NCI-H446 (cell line): ENCODE results near the gene LGALS8.

Experiments
- DNase-seq, 2 experiments: peaks; one replicate each; lab custom pipeline; 2025; lab: John Stamatoyannopoulos, UW

LGALS8 gene

DNA sequence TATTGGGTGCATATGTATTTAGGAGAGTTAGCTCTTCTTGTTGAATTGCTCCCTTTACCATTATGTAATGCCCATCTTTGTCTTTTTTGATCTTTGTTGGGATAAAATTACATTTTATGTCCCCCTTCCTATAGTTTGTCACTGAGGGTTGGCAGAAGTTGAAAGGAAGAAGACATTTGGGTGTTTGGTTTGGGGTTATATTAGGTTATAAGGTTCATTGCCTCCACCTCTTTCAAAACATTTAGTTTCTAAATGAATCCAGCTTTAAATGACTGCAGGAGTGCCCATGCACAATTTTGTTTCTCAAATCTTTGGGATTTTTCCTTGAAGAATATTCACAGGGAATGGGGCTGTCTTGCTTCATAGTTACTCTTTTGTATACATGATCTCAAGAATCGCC is 14.6 kb upstream of the LGALS8 start:
- DNase-seq = no peak

- DNase-seq = no peak
Measured at GRCh38 chr1:236509647-236510401, 14.0 kb upstream of the LGALS8 start.

GRCh38 chr1:236511735-236512418 is 11.9 kb upstream of the LGALS8 start:
- DNase-seq = no peak

DNA sequence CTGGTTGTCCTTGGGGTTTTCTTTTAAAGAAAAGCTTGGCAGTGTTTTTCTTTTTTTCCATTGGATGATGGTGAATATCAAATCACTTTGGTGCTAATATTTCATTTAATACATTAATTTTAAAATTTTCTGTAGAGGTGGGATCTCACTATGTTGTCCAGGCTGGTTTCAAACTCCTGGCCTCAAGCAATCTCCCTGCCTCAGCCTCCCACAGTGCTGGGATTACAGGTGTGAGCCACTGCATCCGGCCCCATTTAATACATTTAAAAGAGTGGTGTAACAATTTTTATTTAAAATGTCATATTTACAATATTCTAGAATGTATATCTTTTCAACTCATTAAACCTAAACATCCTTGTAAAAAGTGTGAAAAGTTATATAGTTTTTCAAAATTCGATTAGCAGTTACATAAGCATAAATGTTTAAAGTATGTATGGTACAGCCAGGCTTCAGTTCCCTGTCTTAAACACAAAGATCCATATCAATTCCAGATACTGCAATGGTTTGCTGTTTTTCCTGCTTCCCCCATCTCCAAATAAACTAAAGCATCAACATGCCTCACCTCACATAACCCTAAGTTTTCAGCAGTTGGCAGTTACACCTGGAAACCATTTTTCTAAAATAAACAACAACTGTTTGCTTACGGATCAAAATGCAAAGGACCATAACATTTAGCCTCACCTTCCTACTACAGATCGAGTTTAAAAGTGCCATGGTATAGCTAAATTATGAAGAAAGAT is 8.9 kb upstream of the LGALS8 start:
- no peak for DNase-seq

- DNase-seq = no peak
Measured at GRCh38 chr1:236515443-236515958, 8.3 kb upstream of the LGALS8 start.

- DNase-seq = no peak
Measured at GRCh38 chr1:236516929-236517704, 6.7 kb upstream of the LGALS8 start.

GRCh38 chr1:236518322-236518721 is 5.5 kb upstream of the LGALS8 start:
- DNase-seq = no peak

DNA sequence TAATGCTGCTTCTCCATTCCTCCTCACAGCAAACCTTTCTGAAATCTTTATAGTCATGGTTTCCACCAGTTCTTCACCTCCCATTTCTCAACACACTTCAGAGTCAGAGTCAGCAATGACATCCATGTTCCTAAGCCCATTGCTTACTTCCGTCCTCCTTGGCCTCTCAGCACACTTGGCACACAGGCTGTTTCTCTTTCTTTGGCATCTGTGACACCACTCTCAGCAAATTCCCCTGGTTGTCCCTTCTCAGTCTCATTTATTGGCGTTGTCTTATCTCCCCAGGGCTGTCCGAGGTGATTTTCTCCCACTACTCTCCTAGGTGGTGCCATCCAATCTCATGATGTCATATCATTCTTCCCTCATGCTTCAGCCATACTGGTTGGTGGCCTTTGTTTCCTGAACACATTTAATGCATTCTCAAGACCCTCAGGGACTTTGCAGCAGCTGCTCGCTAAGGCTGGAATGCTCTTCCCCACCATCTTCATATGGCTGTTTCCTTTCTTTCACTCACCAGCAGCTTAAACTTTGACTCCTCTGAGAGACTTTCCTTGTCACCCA is 3.3 kb upstream of the LGALS8 start:
- DNase-seq = no peak

DNA sequence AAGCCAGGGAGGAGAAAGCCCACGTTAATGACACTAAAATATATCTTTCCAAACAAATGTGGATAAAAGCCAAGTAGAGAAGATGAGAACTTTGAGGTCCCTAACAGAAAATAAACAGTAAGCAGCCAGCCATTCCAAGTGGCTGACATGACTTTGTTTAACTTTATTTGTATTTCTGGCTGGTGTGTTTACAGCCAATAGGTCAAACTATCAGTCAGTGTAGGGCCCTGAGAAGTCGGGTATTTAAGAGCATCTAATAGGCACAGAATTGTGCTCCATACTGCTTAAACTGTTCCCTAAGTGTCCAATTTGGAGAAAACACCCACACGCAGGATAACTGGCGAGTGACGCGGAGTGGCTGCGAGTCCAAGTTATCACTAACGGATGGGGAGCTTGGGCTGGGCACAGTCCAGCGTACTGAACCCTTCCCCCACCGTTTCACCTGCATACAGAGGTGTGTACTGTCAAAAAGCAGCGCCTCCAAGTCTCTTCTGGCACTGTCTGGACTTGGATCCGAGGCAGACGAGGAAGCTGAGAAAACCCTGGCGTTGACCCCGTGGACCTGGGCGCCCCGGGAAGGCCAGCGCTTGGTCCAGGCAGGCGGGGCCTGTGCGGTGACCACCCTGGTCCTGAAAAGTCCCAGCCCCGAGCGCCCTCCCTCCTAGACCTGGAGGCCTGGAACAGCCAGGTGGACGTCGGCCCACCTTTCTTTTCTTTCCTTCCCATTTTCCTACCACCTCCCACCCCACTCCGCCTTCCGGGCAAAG is 662 bp upstream of the LGALS8 start:
- no peak for DNase-seq

- DNase-seq = no peak
Measured at GRCh38 chr1:236524142-236524894, 536 bp downstream of the LGALS8 start.

GRCh38 chr1:236524895-236525184 is 1.1 kb downstream of the LGALS8 start:
- no peak for DNase-seq

DNA sequence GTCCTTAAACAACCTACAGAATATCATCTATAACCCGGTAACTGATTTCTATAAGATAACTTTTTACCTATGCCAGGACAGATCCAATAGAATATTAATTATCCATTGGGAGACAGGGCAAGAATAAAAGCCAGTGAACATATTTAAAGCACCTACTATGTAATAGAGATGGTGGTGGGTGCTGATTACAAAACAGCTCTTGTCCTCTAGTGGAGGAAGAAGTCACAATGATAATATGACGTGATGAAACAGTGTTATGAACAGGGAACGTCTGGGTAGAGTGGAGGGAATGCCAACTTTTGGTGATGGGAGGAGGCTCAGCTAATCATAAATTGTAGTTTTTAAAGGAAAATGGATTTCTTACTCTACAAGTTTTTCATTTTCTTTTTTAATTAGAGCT is 2.3 kb downstream of the LGALS8 start:
- DNase-seq = no peak

- no peak for DNase-seq
Measured at GRCh38 chr1:236530286-236530685, 6.5 kb downstream of the LGALS8 start.

GRCh38 chr1:236530959-236531358 is 7.2 kb downstream of the LGALS8 start:
- no peak for DNase-seq

- no peak for DNase-seq
Measured at GRCh38 chr1:236532850-236533249, 9.1 kb downstream of the LGALS8 start.

DNA sequence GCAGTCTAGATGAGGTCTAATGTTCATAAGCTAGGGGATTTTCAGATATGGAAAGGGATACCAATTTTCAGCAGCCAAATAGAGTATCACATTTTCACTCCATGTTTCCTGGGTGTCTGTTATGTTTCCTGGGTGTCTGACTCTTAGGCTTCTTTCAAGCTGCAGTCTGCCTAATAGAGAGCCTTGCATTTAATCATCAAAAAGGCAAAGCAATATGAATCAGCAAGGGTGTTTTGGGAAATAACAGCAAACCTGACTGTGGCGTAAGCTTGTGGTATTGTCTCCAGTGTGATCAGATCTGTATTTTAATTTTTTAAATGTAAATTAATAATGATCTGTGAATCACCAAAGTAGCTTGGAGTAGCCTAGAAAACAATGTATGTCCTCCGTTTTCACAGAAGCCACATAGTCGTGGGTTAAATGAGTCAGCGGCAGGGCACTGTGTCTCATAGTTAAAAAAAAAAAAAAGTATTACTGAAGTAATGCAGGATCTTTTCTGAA is 10.4 kb downstream of the LGALS8 start:
- no peak for DNase-seq

DNA sequence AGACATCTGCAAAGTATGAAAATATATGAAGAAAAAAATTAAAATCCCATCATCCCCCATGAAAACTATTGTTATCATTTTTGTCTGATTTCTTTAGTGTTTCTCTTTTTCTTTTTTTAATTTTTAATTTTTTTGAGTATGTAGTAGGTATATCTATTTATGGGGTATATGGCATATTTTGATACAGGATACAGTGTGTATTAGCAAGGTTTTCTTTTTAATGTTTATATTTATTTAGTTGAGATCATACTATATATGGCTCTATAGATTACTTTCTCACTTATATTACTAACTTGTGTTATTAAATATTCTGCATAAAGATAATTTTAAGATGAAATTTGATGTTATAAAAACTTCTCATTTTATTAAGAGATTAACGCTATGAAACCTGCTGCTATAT is 11.4 kb downstream of the LGALS8 start:
- DNase-seq = no peak

DNA sequence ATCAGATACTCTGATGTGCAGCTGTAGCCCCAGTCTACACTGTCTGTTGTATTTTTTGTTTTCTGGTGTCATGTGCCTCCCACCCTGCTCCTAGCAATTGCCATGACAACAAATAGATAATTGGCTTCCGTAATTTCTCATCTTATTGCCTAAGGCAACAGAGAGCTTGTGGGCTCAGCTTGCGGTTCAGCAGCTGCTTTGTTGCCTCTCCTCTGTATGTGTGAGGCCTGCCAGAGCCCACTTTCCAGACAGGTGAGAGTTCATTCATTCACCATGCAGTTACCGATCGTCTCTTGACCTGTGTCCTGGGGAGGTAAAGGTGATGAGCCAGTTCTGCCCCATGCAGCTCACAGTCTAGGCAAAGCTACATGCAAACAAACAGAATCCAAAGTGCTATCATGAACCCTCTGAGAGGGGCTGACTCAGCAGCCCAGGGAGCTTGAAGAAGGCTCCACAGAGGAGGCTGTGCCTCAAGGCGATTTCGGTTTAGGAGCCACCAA is 11.9 kb downstream of the LGALS8 start:
- DNase-seq = no peak

GRCh38 chr1:236536540-236536939 is 12.8 kb downstream of the LGALS8 start:
- no peak for DNase-seq
